ENCODE results near the gene SLC35E3.
"Not testable (repeated sequence)": the region's sequence is repeated elsewhere in the genome, so short reads cannot be mapped to it uniquely, and the experiment has no call there.

Gene SLC35E3

GRCh38 chr12:68815232-68815927, 69.4 kb downstream of the SLC35E3 start:
- no peak for FAIRE-seq

GRCh38 chr12:68815928-68816800, 70.2 kb downstream of the SLC35E3 start:
- FAIRE-seq: no peak

DNA sequence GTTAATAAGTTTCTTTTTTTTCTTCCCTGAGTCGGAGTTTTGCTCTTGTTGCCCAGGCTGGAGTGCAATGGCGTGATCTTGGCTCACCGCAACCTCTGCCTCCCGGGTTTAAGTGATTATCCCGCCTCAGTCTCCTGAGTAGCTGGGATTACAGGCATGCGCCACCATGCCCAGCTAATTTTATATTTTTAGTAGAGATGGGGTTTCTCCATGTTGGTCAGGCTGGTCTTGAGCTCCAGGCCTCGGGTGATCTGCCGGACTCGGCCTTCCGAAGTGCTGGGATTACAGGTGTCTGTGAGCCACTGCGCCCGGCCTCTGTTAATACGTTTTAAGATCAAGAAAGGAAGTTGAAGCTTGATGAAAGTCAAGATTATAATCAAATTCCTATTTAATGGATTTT, 73.5 kb downstream of the SLC35E3 start:
- not testable (repeated sequence) for FAIRE-seq

- no peak for FAIRE-seq
These were observed 75.6 kb downstream of the SLC35E3 start for GRCh38 chr12:68821357-68822188.

DNA sequence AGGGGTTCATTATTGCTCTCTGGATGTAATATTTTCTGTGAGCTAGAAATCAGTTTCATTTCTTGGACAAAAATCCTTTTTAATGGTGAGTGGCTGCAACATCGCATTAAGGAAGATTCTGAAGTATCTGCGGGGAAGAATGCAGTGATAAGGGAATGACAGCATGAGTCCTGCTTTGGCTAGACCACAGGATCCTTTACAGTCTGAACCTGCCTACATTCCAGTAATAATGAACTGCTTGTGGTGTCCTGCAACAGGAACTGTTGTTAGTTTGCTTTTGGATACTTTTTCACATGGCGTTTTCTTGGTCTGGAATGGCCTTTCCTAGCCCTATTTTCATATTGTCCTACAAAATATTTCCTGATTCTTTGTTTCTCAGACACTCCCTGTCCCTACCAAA, 77.7 kb downstream of the SLC35E3 start:
- no peak for FAIRE-seq

GRCh38 chr12:68824131-68824530, 78.2 kb downstream of the SLC35E3 start:
- FAIRE-seq: no peak

DNA sequence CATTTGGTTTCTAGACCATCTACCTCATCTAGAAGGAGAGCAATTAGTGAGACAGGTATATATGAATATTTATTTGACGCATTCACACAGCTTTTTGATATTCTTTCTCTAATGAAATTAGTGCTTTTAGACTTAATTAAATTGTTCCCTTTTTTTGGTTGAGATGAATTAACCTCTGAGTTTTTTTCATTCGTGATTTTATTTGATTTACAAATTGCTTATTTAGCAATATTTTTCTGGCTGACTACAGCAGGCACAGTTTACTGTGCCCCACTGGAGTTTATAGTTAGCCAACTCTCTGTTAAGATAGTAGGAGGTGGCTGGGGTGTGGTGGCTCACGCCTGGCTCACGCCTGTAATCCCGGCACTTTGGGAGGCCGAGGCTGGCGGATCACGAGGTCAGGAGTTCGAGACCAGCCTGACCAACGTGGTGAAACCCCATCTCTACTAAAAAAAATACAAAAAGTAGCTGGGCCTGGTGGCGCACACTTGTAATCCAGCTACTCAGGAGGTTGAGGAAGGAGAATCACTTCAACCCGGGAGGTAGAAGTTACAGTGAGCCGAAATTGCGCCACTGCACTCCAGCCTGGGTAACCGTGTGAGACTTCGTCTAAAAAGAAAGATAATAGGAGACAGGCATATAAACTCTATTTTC, 78.7 kb downstream of the SLC35E3 start:
- no peak for FAIRE-seq

DNA sequence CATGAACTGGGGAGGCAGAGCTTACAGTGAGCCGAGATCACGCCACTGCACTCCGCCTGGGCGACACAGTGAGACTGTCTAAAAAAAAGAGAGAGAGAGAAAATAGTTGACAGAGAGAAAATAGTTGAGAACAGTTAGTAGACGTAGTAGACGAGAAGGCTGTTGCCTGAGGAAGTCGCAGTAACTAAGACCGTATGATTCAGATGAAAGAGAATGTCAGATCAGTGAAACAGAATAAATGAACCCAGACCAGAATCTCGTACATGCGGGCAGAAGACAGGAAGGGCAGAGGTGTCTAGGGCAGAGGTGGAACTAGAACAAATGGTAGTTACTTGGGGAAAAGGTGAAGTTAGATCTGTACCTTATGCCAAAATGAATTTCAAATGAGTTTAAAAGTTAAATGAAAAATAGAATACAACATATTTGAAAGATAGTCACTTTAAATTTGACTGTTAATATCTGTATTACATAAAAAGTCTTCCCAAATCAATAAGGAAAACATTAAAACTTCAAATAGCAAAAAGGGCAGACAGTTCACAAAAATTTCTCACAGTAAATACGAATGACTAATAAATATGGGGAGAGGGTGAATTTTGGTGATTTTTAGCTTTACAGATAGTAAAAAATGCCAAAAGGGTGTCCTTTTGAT, 79.7 kb downstream of the SLC35E3 start:
- FAIRE-seq: no peak

DNA sequence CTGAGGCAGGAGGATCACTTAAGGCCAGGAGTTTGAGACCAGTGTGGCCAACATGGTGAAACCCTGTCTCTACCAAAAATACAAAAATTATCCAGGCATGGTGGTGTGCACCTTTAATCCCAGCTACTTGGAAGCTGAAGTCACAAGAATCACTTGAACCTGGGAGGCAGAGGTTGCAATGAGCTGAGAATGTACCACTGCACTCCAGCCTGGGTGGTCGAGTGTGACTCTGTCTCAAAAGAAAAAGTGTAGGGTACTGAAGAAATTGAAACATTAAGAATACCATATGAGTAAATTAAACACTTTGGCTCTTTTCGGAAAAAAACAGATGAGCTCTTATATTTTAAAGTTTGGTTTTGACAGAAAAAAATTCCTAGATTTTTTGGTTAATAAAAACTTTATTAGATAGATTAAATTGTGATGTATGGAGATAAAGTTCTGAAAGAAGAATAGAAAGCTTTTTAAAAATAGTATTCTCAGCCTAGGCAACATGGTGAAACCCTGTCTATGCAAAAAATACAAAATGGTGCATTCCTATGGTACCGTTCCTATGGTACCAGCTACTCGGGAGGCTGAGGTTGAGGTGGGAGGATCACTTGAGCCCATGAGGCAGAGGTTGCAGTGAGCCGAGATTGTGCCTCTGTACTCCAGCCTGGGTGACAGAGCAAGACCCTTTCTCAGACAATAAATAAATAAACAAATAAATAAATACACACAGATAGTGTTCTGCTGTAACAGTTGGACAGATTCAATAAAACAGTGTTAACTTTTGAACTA, 82.1 kb downstream of the SLC35E3 start:
- no peak for FAIRE-seq

DNA sequence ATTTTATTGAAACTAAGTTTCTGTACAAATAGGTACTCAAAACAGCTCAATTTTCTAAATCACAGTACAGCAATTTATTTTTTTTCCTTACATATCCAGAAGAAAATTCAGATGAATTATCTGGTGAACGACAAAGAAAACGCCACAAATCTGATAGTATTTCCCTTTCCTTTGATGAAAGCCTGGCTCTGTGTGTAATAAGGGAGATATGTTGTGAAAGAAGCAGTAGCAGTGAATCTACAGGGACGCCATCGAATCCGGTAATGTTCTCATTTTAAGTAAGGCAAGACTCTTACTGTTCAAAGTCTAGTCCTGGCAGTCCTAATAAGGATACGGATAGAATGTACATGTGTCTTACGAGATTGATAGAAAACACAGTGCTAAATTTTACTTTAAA, 82.7 kb downstream of the SLC35E3 start:
- no peak for FAIRE-seq

Measured in A204.1 (cell line).